ENCODE data around the gene FAM163B.

DNA sequence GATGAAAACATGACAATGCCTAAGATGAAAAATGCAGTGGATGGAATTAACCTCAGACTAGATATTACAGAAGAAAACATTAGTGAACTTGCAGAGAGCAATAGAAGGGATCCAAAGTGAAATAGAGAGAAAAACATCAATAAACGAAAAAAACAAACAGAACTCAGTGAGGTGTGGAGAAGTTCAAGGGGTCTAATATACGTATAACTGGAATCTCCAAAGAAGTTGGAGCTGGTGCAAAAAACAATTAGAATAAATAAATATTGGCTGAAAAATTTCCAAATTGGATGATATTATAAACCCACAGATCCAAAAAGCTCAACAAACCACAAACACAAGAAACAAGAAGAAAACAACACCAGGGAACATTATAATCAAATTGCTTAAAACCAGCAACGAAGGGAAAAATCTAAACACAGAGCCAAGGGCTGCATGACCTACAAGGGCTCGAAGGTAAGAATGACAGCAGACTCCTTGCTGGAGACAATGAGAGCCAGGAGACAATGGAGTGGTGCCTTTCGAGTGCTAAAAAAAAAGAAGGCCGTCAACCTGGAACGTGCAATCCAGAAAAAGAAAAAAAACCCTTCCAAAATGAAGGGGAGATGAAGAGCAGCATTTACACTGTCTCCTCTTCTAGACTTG, 11.8 kb downstream of the FAM163B start:
- TF ChIP-seq, protein P1, sequence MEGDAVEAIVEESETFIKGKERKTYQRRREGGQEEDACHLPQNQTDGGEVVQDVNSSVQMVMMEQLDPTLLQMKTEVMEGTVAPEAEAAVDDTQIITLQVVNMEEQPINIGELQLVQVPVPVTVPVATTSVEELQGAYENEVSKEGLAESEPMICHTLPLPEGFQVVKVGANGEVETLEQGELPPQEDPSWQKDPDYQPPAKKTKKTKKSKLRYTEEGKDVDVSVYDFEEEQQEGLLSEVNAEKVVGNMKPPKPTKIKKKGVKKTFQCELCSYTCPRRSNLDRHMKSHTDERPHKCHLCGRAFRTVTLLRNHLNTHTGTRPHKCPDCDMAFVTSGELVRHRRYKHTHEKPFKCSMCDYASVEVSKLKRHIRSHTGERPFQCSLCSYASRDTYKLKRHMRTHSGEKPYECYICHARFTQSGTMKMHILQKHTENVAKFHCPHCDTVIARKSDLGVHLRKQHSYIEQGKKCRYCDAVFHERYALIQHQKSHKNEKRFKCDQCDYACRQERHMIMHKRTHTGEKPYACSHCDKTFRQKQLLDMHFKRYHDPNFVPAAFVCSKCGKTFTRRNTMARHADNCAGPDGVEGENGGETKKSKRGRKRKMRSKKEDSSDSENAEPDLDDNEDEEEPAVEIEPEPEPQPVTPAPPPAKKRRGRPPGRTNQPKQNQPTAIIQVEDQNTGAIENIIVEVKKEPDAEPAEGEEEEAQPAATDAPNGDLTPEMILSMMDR (IDR thresholded peaks at IDR 0.05), result no peak
- TF ChIP-seq TP53 (CRISPR knock-in tag; IDR thresholded peaks at IDR 0.05) (no peak), FOXJ3 (CRISPR knock-in tag; IDR thresholded peaks at IDR 0.05; ENCODE audit: borderline replicate concordance) (no peak), CREB1 (CRISPR knock-in tag; IDR thresholded peaks at IDR 0.05) (no peak)
- TF ChIP-seq, protein P2, sequence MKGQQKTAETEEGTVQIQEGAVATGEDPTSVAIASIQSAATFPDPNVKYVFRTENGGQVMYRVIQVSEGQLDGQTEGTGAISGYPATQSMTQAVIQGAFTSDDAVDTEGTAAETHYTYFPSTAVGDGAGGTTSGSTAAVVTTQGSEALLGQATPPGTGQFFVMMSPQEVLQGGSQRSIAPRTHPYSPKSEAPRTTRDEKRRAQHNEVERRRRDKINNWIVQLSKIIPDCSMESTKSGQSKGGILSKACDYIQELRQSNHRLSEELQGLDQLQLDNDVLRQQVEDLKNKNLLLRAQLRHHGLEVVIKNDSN (CRISPR knock-in tag; IDR thresholded peaks at IDR 0.05), result no peak
- TF ChIP-seq, protein P3, sequence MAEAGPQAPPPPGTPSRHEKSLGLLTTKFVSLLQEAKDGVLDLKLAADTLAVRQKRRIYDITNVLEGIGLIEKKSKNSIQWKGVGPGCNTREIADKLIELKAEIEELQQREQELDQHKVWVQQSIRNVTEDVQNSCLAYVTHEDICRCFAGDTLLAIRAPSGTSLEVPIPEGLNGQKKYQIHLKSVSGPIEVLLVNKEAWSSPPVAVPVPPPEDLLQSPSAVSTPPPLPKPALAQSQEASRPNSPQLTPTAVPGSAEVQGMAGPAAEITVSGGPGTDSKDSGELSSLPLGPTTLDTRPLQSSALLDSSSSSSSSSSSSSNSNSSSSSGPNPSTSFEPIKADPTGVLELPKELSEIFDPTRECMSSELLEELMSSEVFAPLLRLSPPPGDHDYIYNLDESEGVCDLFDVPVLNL (CRISPR knock-in tag; IDR thresholded peaks at IDR 0.05; ENCODE audit: borderline replicate concordance, low read depth), result no peak

Measured in WTC11 (cell line).